Measurements from ENCODE around the gene C2CD2. TPM values are rescaled to one million over a fixed set of nuclear protein-coding genes. Genes with fewer than 3 reads are reported as not detected.

C2CD2 gene
- polyA plus RNA-seq, 1 donor (not counting 4 experiments of a cell fraction or from before 2014, with no cell fraction given): 39.9 TPM

GRCh38 chr21:41992576-41992975, 38.8 kb upstream of the C2CD2 start:
- Histone ChIP-seq H3K9me1 (ENCODE audit: control insufficient read depth, extremely low read depth, insufficient read depth, low read length) (no peaks in the 10 kb centered on the region), H3K9me3 (ENCODE audit: control insufficient read depth, low read depth, low read length) (peaks cover 10% of the 10 kb centered on the region), H3K36me3 (ENCODE audit: control insufficient read depth in 2 of 2, extremely low read depth in 1 of 2, insufficient read depth in 2 of 2, low read length in 2 of 2) (peaks cover 15 to 40% of the 10 kb centered on the region in 2 experiments), H3K4me1 (ENCODE audit: control insufficient read depth, extremely low read depth, insufficient read depth, low read length) (no peaks in the 10 kb centered on the region), H3K9ac (ENCODE audit: control insufficient read depth, extremely low read depth, insufficient read depth, low read length) (no peak overlapping the region), H3K79me2 (ENCODE audit: control insufficient read depth, insufficient read depth, low read length) (no peaks in the 10 kb centered on the region), H3K27ac (ENCODE audit: control insufficient read depth, insufficient read depth, low read length) (no peak overlapping the region), H4K20me1 (ENCODE audit: control insufficient read depth, extremely low read depth, insufficient read depth, low read length) (no peaks in the 10 kb centered on the region), H3K4me2 (ENCODE audit: control insufficient read depth, extremely low read depth, insufficient read depth, low read depth, low read length) (no peak overlapping the region), H2AFZ (ENCODE audit: control insufficient read depth, low read length) (no peak overlapping the region), H3K4me3 (ENCODE audit: control insufficient read depth in 2 of 3, extremely low read depth in 1 of 3, insufficient read depth in 2 of 3, low read depth in 1 of 3, low read length in 3 of 3) (no peak overlapping the region), H3K27me3 (ENCODE audit: control insufficient read depth, extremely low read depth, insufficient read depth, low read length) (no peaks in the 10 kb centered on the region)
- TF ChIP-seq CTCF (optimal IDR thresholded peaks at IDR 0.05 in 1 of 3, IDR thresholded peaks at IDR 0.05 in 1 of 3, conservative IDR thresholded peaks at IDR 0.05 in 1 of 3; ENCODE audit: extremely low read depth in 1 of 3, insufficient read depth in 2 of 3, low read length in 3 of 3) (no peak), EZH2 (IDR thresholded peaks at IDR 0.05; ENCODE audit: low read length) (no peak)
- FAIRE-seq: no peak
- dilution Hi-C loops (cut with MboI; ENCODE audit: extremely low pct_ligation_motif_present, low sequenced_read_pairs): no loop called here
- no peak for DNase-seq (ENCODE audit: low read depth, low spot score)

- Histone ChIP-seq H3K4me2 (ENCODE audit: control insufficient read depth, extremely low read depth, insufficient read depth, low read depth, low read length) (no peak overlapping the region), H3K27ac (ENCODE audit: control insufficient read depth, insufficient read depth, low read length) (no peak overlapping the region), H3K9me3 (ENCODE audit: control insufficient read depth, low read depth, low read length) (peaks cover 9% of the 10 kb centered on the region), H3K4me1 (ENCODE audit: control insufficient read depth, extremely low read depth, insufficient read depth, low read length) (no peaks in the 10 kb centered on the region), H3K79me2 (ENCODE audit: control insufficient read depth, insufficient read depth, low read length) (no peaks in the 10 kb centered on the region), H2AFZ (ENCODE audit: control insufficient read depth, low read length) (no peak overlapping the region), H3K36me3 (ENCODE audit: control insufficient read depth in 2 of 2, extremely low read depth in 1 of 2, insufficient read depth in 2 of 2, low read length in 2 of 2) (peaks cover 14 to 36% of the 10 kb centered on the region in 2 experiments), H3K9ac (ENCODE audit: control insufficient read depth, extremely low read depth, insufficient read depth, low read length) (no peak overlapping the region), H3K9me1 (ENCODE audit: control insufficient read depth, extremely low read depth, insufficient read depth, low read length) (no peaks in the 10 kb centered on the region), H3K4me3 (ENCODE audit: control insufficient read depth in 2 of 3, extremely low read depth in 1 of 3, insufficient read depth in 2 of 3, low read depth in 1 of 3, low read length in 3 of 3) (no peak overlapping the region), H4K20me1 (ENCODE audit: control insufficient read depth, extremely low read depth, insufficient read depth, low read length) (no peaks in the 10 kb centered on the region), H3K27me3 (ENCODE audit: control insufficient read depth, extremely low read depth, insufficient read depth, low read length) (no peaks in the 10 kb centered on the region)
- FAIRE-seq (no peak), DNase-seq (ENCODE audit: low read depth, low spot score) (no peak)
- TF ChIP-seq EZH2 (IDR thresholded peaks at IDR 0.05; ENCODE audit: low read length): no peak
- no peak for TF ChIP-seq CTCF (optimal IDR thresholded peaks at IDR 0.05 in 1 of 3, IDR thresholded peaks at IDR 0.05 in 1 of 3, conservative IDR thresholded peaks at IDR 0.05 in 1 of 3; ENCODE audit: extremely low read depth in 1 of 3, insufficient read depth in 2 of 3, low read length in 3 of 3)
- dilution Hi-C loops (cut with MboI; ENCODE audit: extremely low pct_ligation_motif_present, low sequenced_read_pairs): no loop called here
These were observed 37.8 kb upstream of the C2CD2 start for GRCh38 chr21:41991659-41992058.
